Measurements from ENCODE around the gene PTPRN2.

- TF ChIP-seq, protein P1, sequence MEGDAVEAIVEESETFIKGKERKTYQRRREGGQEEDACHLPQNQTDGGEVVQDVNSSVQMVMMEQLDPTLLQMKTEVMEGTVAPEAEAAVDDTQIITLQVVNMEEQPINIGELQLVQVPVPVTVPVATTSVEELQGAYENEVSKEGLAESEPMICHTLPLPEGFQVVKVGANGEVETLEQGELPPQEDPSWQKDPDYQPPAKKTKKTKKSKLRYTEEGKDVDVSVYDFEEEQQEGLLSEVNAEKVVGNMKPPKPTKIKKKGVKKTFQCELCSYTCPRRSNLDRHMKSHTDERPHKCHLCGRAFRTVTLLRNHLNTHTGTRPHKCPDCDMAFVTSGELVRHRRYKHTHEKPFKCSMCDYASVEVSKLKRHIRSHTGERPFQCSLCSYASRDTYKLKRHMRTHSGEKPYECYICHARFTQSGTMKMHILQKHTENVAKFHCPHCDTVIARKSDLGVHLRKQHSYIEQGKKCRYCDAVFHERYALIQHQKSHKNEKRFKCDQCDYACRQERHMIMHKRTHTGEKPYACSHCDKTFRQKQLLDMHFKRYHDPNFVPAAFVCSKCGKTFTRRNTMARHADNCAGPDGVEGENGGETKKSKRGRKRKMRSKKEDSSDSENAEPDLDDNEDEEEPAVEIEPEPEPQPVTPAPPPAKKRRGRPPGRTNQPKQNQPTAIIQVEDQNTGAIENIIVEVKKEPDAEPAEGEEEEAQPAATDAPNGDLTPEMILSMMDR (IDR thresholded peaks at IDR 0.05), result no peak
- TF ChIP-seq POLR2AphosphoS5 (IDR thresholded peaks at IDR 0.05; ENCODE audit: low read depth, low read length) (no peak), SIN3A (IDR thresholded peaks at IDR 0.05; ENCODE audit: borderline replicate concordance, insufficient read depth, low read depth, low read length) (no peak), TCF7L2 (IDR thresholded peaks at IDR 0.05; ENCODE audit: low read depth, low read length) (no peak)
- TF ChIP-seq, protein P2, sequence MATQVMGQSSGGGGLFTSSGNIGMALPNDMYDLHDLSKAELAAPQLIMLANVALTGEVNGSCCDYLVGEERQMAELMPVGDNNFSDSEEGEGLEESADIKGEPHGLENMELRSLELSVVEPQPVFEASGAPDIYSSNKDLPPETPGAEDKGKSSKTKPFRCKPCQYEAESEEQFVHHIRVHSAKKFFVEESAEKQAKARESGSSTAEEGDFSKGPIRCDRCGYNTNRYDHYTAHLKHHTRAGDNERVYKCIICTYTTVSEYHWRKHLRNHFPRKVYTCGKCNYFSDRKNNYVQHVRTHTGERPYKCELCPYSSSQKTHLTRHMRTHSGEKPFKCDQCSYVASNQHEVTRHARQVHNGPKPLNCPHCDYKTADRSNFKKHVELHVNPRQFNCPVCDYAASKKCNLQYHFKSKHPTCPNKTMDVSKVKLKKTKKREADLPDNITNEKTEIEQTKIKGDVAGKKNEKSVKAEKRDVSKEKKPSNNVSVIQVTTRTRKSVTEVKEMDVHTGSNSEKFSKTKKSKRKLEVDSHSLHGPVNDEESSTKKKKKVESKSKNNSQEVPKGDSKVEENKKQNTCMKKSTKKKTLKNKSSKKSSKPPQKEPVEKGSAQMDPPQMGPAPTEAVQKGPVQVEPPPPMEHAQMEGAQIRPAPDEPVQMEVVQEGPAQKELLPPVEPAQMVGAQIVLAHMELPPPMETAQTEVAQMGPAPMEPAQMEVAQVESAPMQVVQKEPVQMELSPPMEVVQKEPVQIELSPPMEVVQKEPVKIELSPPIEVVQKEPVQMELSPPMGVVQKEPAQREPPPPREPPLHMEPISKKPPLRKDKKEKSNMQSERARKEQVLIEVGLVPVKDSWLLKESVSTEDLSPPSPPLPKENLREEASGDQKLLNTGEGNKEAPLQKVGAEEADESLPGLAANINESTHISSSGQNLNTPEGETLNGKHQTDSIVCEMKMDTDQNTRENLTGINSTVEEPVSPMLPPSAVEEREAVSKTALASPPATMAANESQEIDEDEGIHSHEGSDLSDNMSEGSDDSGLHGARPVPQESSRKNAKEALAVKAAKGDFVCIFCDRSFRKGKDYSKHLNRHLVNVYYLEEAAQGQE (IDR thresholded peaks at IDR 0.05; ENCODE audit: insufficient read depth in 1 of 2, low read depth in 2 of 2, low read length in 1 of 2), result no peak
Measured at GRCh38 chr7:158488181-158488971, 99.2 kb downstream of the PTPRN2 start.
